Stimulated activated CD8-positive, alpha-beta memory T cell treated with anti-CD3 and anti-CD28 coated beads, Interleukin-15, amount 100 ng/mL, for 24 hours (primary cell): ENCODE data around the gene ATP11A.

Experiments used
- DNase-seq: peaks from one replicate; pipeline ENCODE4 v3.0.0-alpha.2; 2020; ENCODE audit warnings: low read depth

ATP11A gene

GRCh38 chr13:112931028-112931934 is 241.4 kb downstream of the ATP11A start:
- DNase-seq = no peak

DNA sequence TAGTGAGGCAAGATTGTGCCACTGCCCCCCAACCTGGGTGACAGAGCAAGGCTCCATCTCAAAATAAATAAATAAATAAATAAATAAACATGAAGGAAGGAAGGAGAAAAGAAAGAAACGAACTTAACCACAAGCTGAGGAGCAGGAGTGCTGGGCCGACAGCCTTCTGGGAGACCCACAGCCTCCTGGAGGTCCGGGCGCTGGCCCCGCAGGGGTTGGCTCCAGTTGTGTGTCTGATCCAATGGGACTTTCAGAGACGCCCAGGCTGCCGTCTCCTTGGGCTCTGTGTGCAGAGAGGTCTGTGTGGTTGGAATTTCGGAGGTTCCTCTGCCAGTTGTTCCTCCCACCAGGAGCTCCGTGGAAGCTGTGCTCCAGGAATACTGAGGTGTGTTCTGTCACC is 243.1 kb downstream of the ATP11A start:
- no peak for DNase-seq

DNA sequence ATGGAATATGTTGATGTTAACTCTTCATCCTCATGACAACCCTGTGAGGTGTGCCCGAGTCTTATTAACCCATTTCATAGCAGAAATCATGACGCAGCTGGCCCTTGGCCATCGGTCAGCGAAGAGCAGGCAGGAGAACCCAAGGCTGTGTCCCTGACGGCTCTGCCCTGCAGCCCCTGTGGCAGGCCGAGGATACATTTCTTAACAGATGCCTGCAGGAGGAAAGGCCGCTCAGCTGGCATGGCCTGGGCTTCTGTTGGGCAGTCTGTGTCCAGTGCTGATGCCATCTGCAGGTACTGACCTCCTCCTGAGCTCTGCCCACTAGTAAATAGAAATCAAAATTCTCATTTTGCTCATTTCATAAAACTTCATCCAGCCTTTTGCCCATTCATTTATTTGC is 243.8 kb downstream of the ATP11A start:
- no peak for DNase-seq

GRCh38 chr13:112934078-112934477 is 244.2 kb downstream of the ATP11A start:
- no peak for DNase-seq
